VCaP (cell line): ENCODE measurements around the gene DIABLO.

Experiments used
- H3K27ac ChIP-seq: fragments of 450-650 bp; 2 replicates; pipeline ENCODE4 v1.5.1; 2017
- TF ChIP-seq, protein P1 (sequence below): fragments of 450-650 bp; conservative IDR thresholded peaks from 2 replicates; pipeline ENCODE4 v1.5.1; 2017; ENCODE audit warnings: mild to moderate bottlenecking, moderate library complexity

DIABLO gene

DNA sequence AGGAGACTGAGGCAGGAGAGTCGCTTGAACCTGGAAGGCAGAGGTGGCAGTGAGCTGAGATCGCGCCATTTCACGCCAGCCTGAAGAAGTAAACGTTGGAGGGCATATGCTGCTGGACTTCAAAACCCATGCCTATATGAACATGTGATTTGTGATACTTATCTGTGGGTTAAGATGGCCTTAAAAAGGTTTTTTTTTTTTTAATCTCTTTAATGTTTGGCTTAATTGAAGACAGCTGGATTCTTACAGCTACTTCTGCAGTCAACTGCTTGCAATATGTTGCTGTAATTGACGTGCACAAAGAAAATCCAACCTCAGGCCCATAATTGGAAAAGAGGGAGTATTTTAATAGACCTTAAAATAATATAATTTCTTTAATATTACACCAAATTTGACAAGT lies 23.8 kb downstream of the DIABLO start:
- TF ChIP-seq, protein P1, sequence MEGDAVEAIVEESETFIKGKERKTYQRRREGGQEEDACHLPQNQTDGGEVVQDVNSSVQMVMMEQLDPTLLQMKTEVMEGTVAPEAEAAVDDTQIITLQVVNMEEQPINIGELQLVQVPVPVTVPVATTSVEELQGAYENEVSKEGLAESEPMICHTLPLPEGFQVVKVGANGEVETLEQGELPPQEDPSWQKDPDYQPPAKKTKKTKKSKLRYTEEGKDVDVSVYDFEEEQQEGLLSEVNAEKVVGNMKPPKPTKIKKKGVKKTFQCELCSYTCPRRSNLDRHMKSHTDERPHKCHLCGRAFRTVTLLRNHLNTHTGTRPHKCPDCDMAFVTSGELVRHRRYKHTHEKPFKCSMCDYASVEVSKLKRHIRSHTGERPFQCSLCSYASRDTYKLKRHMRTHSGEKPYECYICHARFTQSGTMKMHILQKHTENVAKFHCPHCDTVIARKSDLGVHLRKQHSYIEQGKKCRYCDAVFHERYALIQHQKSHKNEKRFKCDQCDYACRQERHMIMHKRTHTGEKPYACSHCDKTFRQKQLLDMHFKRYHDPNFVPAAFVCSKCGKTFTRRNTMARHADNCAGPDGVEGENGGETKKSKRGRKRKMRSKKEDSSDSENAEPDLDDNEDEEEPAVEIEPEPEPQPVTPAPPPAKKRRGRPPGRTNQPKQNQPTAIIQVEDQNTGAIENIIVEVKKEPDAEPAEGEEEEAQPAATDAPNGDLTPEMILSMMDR = no peak
- H3K27ac ChIP-seq = no peak overlapping the region

DNA sequence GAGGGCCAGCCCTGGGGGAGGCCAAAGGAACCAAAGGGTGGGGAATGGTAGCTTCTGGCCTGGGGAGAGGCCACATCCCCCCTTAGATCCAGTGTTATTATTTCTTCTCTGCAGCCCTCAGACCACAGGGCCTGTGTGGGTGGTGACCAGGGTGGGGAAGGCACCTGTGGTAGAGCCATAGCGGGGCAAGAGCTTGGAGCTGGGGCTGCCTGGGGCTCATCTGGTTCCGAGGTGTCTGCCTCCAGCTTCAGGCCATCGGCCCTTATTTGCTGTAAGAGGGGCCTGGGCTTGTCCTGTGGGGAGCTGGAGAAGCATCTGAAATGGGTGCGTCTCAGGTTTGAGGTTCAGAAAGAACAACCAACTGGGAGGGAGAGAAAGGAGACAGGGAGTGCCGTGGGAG lies 24.5 kb downstream of the DIABLO start:
- H3K27ac ChIP-seq = no peak overlapping the region
- TF ChIP-seq, protein P1 = no peak

DNA sequence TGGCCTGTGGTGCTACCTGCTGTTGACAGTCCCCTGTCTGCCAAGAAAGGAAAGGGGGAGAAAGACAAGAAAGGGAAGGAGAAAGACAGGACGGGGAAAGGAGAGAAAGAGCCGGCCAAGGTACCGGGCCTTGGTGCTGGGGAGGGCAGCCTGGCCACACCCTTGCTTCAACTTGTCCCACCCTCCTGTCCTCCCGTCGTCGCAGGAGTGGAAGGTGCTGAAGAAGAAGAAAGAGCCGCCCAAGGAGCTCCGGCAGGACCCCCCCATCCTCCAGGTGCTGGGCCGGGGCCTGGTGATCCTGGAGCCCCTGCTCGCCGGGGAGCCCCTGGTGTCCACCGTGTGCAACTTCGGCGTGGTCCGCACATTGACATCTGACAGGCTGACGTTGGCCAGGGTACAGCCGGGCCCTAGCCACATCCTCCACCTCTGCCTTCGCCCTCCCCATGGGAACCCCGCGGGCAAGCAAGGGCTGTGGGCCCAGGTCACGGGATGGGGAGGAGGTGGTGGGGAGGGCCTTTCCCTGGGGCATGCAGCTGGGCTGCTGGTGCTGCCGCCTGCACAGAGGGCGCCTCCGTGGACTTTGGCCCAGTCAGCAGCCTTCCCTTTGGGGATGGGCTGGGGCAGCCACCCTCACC lies 25.2 kb downstream of the DIABLO start:
- no peak overlapping the region for H3K27ac ChIP-seq
- TF ChIP-seq, protein P1 = no peak

DNA sequence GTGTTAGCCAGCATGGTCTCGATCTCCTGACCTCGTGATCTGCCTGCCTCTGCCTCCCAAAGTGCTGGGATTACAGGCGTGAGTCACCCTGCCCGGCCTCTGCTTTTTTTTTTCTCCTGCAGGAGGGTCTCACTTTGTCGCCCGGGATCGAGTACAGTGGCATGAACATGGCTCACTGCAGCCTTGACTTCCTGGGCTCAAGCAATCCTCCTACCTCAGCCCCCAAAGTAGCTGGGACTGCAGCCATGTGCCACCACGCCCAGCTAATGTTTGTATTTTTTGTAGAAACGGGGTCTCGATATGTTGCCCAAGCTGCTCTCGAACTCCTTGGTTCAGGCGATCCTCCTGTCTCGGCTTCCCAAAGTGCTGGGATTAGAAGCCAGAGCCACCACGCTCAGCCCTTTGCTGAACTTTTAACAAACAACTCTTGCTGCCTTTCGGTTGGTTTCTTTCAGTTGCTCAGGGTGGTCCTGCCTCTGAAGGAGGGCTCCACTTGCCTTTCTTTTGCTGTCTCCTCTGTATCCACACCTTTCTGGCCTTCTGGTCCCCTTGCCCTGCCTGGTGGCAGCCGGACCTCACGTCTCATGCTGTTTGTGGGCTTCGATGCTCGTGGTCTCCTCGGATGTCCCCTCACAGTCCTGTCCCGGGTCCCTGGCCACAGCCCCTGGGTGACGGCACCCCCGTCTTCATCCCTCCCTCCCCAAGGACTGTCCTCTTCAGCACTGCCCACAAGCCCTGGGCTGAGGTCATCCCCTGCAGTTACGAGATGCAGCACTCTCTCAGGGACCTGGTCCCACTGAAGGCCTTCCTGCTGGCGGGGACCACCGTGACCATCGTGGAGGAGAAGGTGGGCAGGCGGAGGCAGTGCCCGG lies 26.1 kb downstream of the DIABLO start:
- TF ChIP-seq, protein P1 = no peak

DNA sequence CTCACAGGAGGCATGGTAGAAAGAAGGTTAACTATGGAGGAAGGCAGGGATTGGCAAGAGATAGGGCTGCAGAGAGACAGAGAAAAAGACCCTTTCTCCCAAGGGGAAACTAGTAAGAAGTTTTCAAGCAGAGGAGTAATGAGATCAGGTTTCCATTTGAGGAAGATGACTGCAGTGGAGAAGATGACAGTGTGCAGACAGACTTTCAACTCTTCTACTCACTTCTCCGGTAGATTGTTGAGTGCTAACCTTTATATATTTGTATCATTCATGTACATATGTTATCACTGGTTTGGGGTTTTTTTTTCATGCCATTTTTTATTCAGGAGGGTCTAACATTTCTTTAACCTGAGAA lies 28.3 kb downstream of the DIABLO start:
- TF ChIP-seq, protein P1 = no peak
- no peak overlapping the region for H3K27ac ChIP-seq

More for the DNA sequence above, 26.1 kb downstream of the DIABLO start:
- no peak overlapping the region for H3K27ac ChIP-seq

DNA sequence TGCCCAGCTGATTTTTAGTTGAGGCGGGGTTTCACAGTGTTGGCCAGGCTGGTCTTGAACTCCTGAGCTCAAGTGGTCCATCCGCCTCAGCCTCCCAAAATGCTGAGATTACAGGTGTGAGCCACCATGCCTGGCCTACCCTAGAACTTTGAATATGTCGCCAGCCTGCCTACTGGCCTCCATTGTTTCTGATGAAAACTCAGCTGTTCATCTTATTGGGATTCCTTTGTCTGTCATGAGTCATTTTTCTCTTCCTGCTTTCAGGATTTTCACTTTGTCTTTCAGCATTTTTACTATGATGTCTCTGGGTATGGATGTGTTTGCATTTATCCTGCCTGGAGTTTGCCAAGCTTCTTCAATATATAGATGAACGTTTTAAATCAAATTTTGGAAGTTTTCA lies 30.4 kb downstream of the DIABLO start:
- H3K27ac ChIP-seq = no peak overlapping the region
- TF ChIP-seq, protein P1 = no peak

DNA sequence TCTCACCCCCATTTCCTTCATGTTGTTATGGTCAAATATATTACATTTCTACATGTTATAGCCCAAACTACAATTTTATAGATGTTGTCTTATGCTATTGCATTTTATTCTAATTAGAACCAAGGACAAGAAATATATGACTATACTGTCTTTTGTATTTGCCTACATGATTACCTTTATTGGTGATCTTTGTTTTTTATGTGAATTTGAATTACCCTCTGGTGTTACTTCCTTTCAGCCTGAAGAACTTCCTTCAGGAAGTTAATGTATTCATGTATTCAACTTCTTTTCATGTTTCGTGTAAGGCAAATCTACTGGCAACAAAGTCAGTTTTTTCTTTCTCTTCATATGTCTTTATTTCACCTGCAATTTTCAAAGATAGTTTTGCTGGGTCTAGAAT lies 31.0 kb downstream of the DIABLO start:
- TF ChIP-seq, protein P1 = no peak
- no peak overlapping the region for H3K27ac ChIP-seq
